CD4-positive, alpha-beta T cell treated with Interleukin-17A for 4 hours (primary cell): ENCODE results near the gene CLDND1.

Source experiments
- DNase-seq: peaks from one replicate; pipeline ENCODE4 v3.0.0-alpha.2; 2020; ENCODE audit warnings: mixed read lengths

CLDND1 gene

GRCh38 chr3:98551236-98551635 lies 28.5 kb upstream of the CLDND1 start:
- DNase-seq, result no peak

- no peak for DNase-seq
Measured at GRCh38 chr3:98550833-98551232, 28.1 kb upstream of the CLDND1 start.

- DNase-seq, result no peak
Measured at GRCh38 chr3:98548544-98548943, 25.8 kb upstream of the CLDND1 start.

GRCh38 chr3:98545940-98546339 lies 23.2 kb upstream of the CLDND1 start:
- no peak for DNase-seq

GRCh38 chr3:98542623-98543022 lies 19.9 kb upstream of the CLDND1 start:
- no peak for DNase-seq

- no peak for DNase-seq
Measured at GRCh38 chr3:98541695-98542094, 19.0 kb upstream of the CLDND1 start.

- no peak for DNase-seq
Measured at GRCh38 chr3:98540346-98540745, 17.6 kb upstream of the CLDND1 start.

GRCh38 chr3:98536456-98537017 lies 13.8 kb upstream of the CLDND1 start:
- no peak for DNase-seq

- no peak for DNase-seq
Measured at GRCh38 chr3:98534734-98535133, 12.0 kb upstream of the CLDND1 start.

- no peak for DNase-seq
Measured at GRCh38 chr3:98534168-98534567, 11.5 kb upstream of the CLDND1 start.

GRCh38 chr3:98532709-98533571 lies 10.2 kb upstream of the CLDND1 start:
- DNase-seq, result no peak

GRCh38 chr3:98532275-98532637 lies 9.6 kb upstream of the CLDND1 start:
- DNase-seq, result no peak

- DNase-seq, result no peak
Measured at GRCh38 chr3:98531622-98532274, 9.0 kb upstream of the CLDND1 start, which contains the start of gene GPR15. GPR15 (plus strand) TSS chr3:98531978; CDS start chr3:98532034, 56 bp downstream.

GRCh38 chr3:98530676-98531075 lies 8.0 kb upstream of the CLDND1 start:
- DNase-seq, result no peak

GRCh38 chr3:98529856-98530459 lies 7.3 kb upstream of the CLDND1 start:
- DNase-seq, result no peak

GRCh38 chr3:98528474-98529346 lies 6.0 kb upstream of the CLDND1 start:
- DNase-seq, result no peak

GRCh38 chr3:98525494-98525893 lies 2.8 kb upstream of the CLDND1 start:
- DNase-seq, result no peak

GRCh38 chr3:98521897-98522543 lies 682 bp downstream of the CLDND1 start:
- DNase-seq, result peak; percentile 68

- DNase-seq, result peak; percentile 19
Measured at GRCh38 chr3:98519351-98519750, 3.4 kb downstream of the CLDND1 start.

GRCh38 chr3:98518816-98519215 lies 3.9 kb downstream of the CLDND1 start:
- no peak for DNase-seq

- no peak for DNase-seq
Measured at GRCh38 chr3:98514948-98515347, 7.8 kb downstream of the CLDND1 start.

- DNase-seq, result no peak
Measured at GRCh38 chr3:98513736-98514135, 9.0 kb downstream of the CLDND1 start.
